ENCODE data around the gene KIRREL2.

The KIRREL2 gene

DNA sequence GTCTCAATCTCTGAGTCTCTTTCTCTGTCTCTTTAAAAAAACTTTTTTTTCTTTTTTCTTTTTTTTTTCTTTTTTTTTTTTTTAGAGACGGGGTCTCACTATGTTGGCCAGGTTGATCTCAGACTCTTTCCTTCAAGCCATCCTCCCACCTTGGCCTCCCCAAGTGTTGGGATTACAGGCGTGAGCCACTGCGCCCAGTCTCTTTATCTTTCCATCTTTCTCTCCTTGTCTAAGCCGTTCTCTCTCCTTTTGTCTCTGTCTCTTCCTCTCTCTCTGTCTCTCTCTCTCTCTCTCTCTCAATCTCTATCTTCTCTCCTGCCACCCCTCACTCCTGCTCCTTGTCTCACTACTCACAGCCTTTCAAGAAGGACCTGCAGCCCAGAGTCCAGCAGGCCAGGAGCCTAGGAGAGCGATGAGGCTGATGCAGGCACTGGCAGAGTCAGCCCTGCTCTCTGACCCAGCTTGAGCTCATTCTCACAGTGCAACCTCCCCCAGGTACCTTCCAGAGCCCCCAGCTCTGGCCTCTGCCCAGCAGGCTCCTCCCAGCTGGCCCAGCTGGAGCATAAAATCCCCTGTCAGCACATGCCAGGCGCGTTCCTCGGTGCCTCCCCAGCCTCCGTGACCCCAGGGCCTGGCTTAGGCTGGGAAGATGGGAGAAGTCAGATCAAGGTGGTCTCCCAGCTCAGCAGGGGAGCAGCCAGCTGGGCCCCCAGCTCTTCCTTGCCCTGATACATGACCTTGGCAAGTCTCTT is 4.5 kb upstream of the KIRREL2 start, which contains the start of gene NPHS1:
NPHS1 (minus strand) TSS at position 476 of the 752 bp plus-strand sequence. CDS start 667 bp downstream, outside the sequence.
- Histone ChIP-seq H3K9me3 (ENCODE audit: control insufficient read depth, insufficient read depth, low read length) (no peaks in the 10 kb centered on the region), H3K9ac (ENCODE audit: low read depth, low read length) (peak within 1 kb of the TSS; percentile 27; the same call in 1 of the 2 replicates), H3K4me1 (ENCODE audit: insufficient read depth, low read length) (no peaks in the 10 kb centered on the region; the same call in 1 of the 2 replicates), H3K36me3 (ENCODE audit: insufficient read depth, low read length) (no peaks in the 10 kb centered on the region)

DNA sequence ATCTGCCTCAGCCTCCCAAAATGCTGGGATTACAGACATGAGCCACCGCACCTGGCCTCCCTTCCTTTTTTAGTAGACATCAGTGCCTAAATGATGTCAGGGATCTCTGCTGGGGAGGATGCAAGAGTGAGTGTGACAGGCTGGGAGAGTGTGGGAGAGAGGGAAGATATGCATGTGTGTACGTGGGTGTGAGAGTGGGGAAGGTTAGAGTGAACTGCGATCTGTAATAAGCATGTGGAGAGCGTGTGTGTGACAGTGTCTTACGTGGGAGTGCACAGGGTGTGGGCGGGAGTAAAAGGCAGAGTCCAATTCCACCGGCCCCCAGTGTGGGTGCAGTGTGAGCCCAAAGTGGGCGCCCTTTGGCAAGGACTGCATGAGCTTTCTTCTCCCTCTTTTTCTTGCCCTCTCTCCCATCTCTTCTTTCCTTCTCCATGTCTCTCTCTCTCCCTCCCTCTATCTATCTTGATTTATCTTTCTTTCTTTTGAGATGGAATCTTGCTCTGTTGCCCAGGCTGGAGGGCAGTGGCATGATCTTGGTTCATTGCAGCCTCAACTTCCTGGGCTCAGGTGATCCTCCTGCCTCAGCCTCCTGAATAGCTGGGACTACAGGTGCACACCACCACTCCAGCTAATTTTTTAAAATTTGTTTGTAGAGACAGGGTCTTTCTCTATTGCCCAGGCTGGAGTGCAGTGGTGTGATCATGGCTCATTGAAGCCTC is 3.5 kb upstream of the KIRREL2 start:
- Histone ChIP-seq H3K4me1 (ENCODE audit: insufficient read depth, low read length) (no peaks in the 10 kb centered on the region; the same call in 1 of the 2 replicates), H3K9ac (ENCODE audit: low read depth, low read length) (no peak overlapping the region), H3K9me3 (ENCODE audit: control insufficient read depth, insufficient read depth, low read length) (no peaks in the 10 kb centered on the region), H3K36me3 (ENCODE audit: insufficient read depth, low read length) (no peaks in the 10 kb centered on the region)

DNA sequence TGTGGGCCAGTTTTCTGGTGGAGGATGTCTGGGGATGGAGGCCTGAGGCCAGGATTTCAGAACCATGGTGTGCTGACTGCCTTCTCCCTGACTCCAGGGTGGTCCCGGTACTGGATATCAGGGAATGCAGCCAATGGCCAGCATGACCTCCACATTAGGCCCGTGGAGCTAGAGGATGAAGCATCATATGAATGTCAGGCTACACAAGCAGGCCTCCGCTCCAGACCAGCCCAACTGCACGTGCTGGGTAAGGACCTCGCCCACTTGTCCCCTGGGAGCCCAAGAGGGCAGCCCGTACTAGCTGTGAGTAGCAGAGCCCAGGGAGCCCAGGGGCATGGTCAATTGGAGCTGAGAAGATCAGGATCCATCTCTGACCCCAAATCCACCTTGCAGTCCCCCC is 1.6 kb downstream of the KIRREL2 start:
- H3K36me3 ChIP-seq (ENCODE audit: insufficient read depth, low read length) = no peaks in the 10 kb centered on the region
- peaks cover 6% of the 10 kb centered on the region; the same call in 1 of the 2 replicates for H3K4me1 ChIP-seq (ENCODE audit: insufficient read depth, low read length)
- H3K9me3 ChIP-seq (ENCODE audit: control insufficient read depth, insufficient read depth, low read length) = no peaks in the 10 kb centered on the region
- no peak overlapping the region for H3K9ac ChIP-seq (ENCODE audit: low read depth, low read length)

GRCh38 chr19:35859414-35859813 is 2.7 kb downstream of the KIRREL2 start:
- Histone ChIP-seq H3K9me3 (ENCODE audit: control insufficient read depth, insufficient read depth, low read length) (no peaks in the 10 kb centered on the region), H3K4me1 (ENCODE audit: insufficient read depth, low read length) (peaks cover 6% of the 10 kb centered on the region; the same call in 1 of the 2 replicates), H3K9ac (ENCODE audit: low read depth, low read length) (no peak overlapping the region), H3K36me3 (ENCODE audit: insufficient read depth, low read length) (no peaks in the 10 kb centered on the region)

GRCh38 chr19:35860436-35860817 is 3.7 kb downstream of the KIRREL2 start:
- Histone ChIP-seq H3K9me3 (ENCODE audit: control insufficient read depth, insufficient read depth, low read length) (no peaks in the 10 kb centered on the region), H3K4me1 (ENCODE audit: insufficient read depth, low read length) (peaks cover 6% of the 10 kb centered on the region; the same call in 1 of the 2 replicates), H3K36me3 (ENCODE audit: insufficient read depth, low read length) (no peaks in the 10 kb centered on the region), H3K9ac (ENCODE audit: low read depth, low read length) (peak overlapping the region; percentile 55; the same call in 1 of the 2 replicates)

GRCh38 chr19:35860818-35861639 is 4.3 kb downstream of the KIRREL2 start:
- peaks cover 6% of the 10 kb centered on the region; the same call in 1 of the 2 replicates for H3K4me1 ChIP-seq (ENCODE audit: insufficient read depth, low read length)
- H3K9ac ChIP-seq (ENCODE audit: low read depth, low read length) = peak overlapping the region; percentile 55; the same call in 1 of the 2 replicates
- no peaks in the 10 kb centered on the region for H3K9me3 ChIP-seq (ENCODE audit: control insufficient read depth, insufficient read depth, low read length)
- no peaks in the 10 kb centered on the region for H3K36me3 ChIP-seq (ENCODE audit: insufficient read depth, low read length)

- H3K9me3 ChIP-seq (ENCODE audit: control insufficient read depth, insufficient read depth, low read length) = no peaks in the 10 kb centered on the region
- peak overlapping the region; percentile 23; the same call in 1 of the 2 replicates for H3K9ac ChIP-seq (ENCODE audit: low read depth, low read length)
- H3K4me1 ChIP-seq (ENCODE audit: insufficient read depth, low read length) = peaks cover 6% of the 10 kb centered on the region; the same call in 1 of the 2 replicates
- no peaks in the 10 kb centered on the region for H3K36me3 ChIP-seq (ENCODE audit: insufficient read depth, low read length)
Observed at GRCh38 chr19:35861640-35862160, 5.0 kb downstream of the KIRREL2 start.

- H3K9me3 ChIP-seq (ENCODE audit: control insufficient read depth, insufficient read depth, low read length) = no peaks in the 10 kb centered on the region
- H3K9ac ChIP-seq (ENCODE audit: low read depth, low read length) = no peak overlapping the region
- H3K4me1 ChIP-seq (ENCODE audit: insufficient read depth, low read length) = peaks cover 6% of the 10 kb centered on the region; the same call in 1 of the 2 replicates
- no peaks in the 10 kb centered on the region for H3K36me3 ChIP-seq (ENCODE audit: insufficient read depth, low read length)
Observed at GRCh38 chr19:35862528-35862927, 5.8 kb downstream of the KIRREL2 start.

DNA sequence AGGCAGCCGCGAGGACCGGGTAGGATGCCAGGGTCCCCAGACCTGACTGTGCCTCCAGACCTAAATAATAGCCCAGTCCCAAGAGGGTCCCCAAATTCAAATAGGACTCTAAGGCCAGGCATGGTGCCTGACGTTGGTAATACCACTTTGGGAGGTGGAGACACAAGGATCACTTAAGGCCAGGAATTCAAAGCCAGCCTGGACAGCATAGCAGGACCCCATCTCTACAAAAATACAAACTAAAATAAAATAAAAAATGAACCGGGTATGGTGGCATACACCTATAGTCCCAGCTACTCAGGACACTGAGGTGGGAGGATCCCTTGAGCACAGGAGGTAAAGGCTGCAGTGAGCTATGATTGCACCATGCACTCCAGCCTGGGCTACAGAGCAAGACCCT is 6.3 kb downstream of the KIRREL2 start:
- no peak overlapping the region for H3K9ac ChIP-seq (ENCODE audit: low read depth, low read length)
- no peaks in the 10 kb centered on the region for H3K36me3 ChIP-seq (ENCODE audit: insufficient read depth, low read length)
- peaks cover 6% of the 10 kb centered on the region; the same call in 1 of the 2 replicates for H3K4me1 ChIP-seq (ENCODE audit: insufficient read depth, low read length)
- H3K9me3 ChIP-seq (ENCODE audit: control insufficient read depth, insufficient read depth, low read length) = no peaks in the 10 kb centered on the region

DNA sequence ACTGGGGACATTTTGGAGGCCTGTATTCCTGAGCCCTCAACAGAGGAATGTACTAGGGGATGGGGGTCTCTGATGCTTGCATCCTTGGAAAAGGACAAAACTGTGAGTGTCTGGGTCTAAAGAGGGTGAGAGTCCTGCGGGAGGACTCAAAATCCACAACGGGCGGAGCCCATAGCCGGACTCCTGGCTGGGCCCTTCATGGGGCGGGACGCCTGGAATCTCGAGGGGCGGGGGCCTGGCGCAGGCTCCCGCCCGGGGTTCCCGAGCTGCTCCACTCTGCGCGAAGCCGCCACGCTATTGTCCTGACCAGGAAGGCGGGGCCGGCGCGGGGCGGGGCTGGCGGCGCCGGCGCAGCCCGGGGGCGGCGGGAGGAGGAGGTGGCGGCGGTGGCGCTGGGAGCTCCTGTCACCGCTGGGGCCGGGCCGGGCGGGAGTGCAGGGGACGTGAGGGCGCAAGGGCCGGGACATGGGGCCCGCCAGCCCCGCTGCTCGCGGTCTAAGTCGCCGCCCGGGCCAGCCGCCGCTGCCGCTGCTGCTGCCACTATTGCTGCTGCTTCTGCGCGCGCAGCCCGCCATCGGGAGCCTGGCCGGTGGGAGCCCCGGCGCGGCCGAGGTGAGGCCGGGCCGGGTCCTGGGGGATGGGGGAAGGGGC is 11.6 kb downstream of the KIRREL2 start, which contains the start of gene APLP1:
APLP1 (plus strand) TSS at position 403 of the 651 bp plus-strand sequence; CDS start at position 466, 63 bp downstream.
- Histone ChIP-seq H3K36me3 (ENCODE audit: insufficient read depth, low read length) (no peaks in the 10 kb centered on the region), H3K9me3 (ENCODE audit: control insufficient read depth, insufficient read depth, low read length) (no peaks in the 10 kb centered on the region), H3K4me1 (ENCODE audit: insufficient read depth, low read length) (no peaks in the 10 kb centered on the region; the same call in 1 of the 2 replicates), H3K9ac (ENCODE audit: low read depth, low read length) (peak within 1 kb of the TSS; percentile 54; the same call in 1 of the 2 replicates)

DNA sequence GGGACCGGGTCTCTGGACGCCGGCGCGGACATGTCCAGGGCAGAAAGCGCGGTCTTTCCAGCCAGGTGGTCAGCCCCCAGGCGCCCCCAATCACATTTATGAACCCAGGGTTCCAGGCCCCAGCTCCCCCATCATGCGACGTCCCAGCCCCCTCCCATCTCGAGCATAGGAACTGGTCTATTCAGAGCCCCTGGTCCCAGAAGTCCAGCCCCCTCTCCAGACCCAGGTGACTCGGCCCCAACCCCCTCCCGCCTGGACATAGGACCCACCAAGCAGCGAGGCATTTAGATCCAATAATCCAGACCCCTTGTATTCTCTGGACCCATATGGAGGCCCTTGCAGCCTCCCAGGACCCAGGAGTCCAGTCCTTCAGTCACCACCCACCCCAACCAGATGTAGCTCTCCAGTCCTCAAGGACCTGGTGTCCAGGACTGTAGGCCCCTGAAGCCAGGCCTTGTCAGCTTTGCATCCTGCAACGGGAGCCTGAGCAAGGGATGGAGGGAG is 12.2 kb downstream of the KIRREL2 start:
- Histone ChIP-seq H3K9ac (ENCODE audit: low read depth, low read length) (peak overlapping the region; percentile 54; the same call in 1 of the 2 replicates), H3K36me3 (ENCODE audit: insufficient read depth, low read length) (no peaks in the 10 kb centered on the region), H3K4me1 (ENCODE audit: insufficient read depth, low read length) (no peaks in the 10 kb centered on the region; the same call in 1 of the 2 replicates), H3K9me3 (ENCODE audit: control insufficient read depth, insufficient read depth, low read length) (no peaks in the 10 kb centered on the region)

DNA sequence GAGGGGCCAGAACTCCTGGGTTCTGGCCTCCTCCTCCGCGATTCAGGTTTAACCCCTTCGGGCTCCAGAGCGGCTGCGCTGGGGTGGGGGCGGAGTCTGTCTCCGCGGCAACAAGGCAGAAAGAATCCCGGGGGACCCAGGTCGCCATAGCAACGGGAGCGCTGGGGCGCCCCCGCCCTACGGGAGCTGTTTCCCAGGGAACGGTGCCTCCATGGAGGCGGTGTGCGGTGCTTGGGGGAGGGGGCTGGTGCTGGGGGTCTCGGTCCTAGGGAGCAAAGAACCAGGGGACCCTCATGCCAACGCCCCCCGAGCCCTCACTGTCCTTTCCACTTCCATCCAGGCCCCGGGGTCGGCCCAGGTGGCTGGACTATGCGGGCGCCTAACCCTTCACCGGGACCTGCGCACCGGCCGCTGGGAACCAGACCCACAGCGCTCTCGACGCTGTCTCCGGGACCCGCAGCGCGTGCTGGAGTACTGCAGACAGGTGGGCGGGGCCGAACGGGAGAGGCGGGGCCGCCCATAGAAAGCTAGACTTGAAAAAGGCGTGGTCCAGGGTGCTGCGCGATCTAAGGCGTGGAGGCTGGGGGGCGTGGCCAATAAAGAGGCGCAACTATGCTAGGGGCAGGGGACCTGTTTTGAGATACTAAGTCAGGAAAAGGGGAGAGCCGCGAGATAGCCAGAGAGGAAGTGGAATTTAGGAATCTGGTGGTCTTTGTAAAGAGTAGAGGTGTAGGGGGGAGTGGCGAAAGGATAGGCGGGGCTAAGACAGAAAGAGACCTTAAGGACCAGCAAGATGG is 12.8 kb downstream of the KIRREL2 start:
- Histone ChIP-seq H3K9me3 (ENCODE audit: control insufficient read depth, insufficient read depth, low read length) (no peaks in the 10 kb centered on the region), H3K9ac (ENCODE audit: low read depth, low read length) (peak overlapping the region; percentile 54; the same call in 1 of the 2 replicates), H3K36me3 (ENCODE audit: insufficient read depth, low read length) (no peaks in the 10 kb centered on the region), H3K4me1 (ENCODE audit: insufficient read depth, low read length) (no peaks in the 10 kb centered on the region; the same call in 1 of the 2 replicates)

Measured in ES-I3 (cell line).